GM23338 (cell line): ENCODE measurements around the gene PIP5K1C. TPM values are rescaled to one million over a fixed set of nuclear protein-coding genes. Genes with fewer than 3 reads are reported as not detected.
A peak's percentile ranks its signal among the peaks of the same experiment; 100 is the strongest.

ENCODE experiments used
- ATAC-seq: fragments of 200-7000 bp; cut with Tn5 transposase; 3 replicates; pipeline ENCODE4 v1.9.1; 2020
- DNase-seq: peaks from one replicate; pipeline ENCODE4 v3.0.0-alpha.2; 2015; ENCODE audit warnings: low spot score
- H2AFZ ChIP-seq: fragments of 200-600 bp; sonication (generic); 2 replicates; pipeline ENCODE4 v1.8.0; 2016; ENCODE audit warnings: antibody characterized with exemption, mild to moderate bottlenecking, moderate library complexity
- H3F3A ChIP-seq: fragments of 200-600 bp; sonication (generic); replicated peaks from 2 replicates; pipeline ENCODE4 v1.8.0; 2017; ENCODE audit warnings: antibody characterized with exemption, mixed run types, low read depth
- H3K27ac ChIP-seq: fragments of 200-600 bp; sonication (generic); 2 replicates; pipeline ENCODE4 v1.6.1; 2016; ENCODE audit warnings: low read depth
- H3K27me3 ChIP-seq: fragments of 200-600 bp; sonication (generic); 2 replicates; pipeline ENCODE4 v1.8.0; 2016; ENCODE audit warnings: mild to moderate bottlenecking, mixed run types, moderate library complexity; ENCODE audit not compliant: insufficient read depth
- H3K36me3 ChIP-seq: fragments of 200-600 bp; sonication (generic); 2 replicates; pipeline ENCODE4 v1.8.0; 2016; ENCODE audit warnings: mild to moderate bottlenecking; ENCODE audit not compliant: insufficient read depth
- H3K4me1 ChIP-seq: fragments of 200-600 bp; sonication (generic); 2 replicates; pipeline ENCODE4 v1.8.0; 2016; ENCODE audit warnings: mild to moderate bottlenecking, moderate library complexity; ENCODE audit not compliant: insufficient read depth
- H3K4me2 ChIP-seq: fragments of 200-600 bp; sonication (generic); 2 replicates; pipeline ENCODE4 v1.7.1; 2017; ENCODE audit warnings: mixed run types
- H3K4me3 ChIP-seq: fragments of 200-600 bp; sonication (generic); 2 replicates; pipeline ENCODE4 v1.6.1; 2016; ENCODE audit warnings: mixed run types
- H3K79me2 ChIP-seq: fragments of 200-600 bp; sonication (generic); replicated peaks from 2 replicates; pipeline ENCODE4 v1.8.0; 2017; ENCODE audit warnings: mild to moderate bottlenecking; ENCODE audit not compliant: insufficient read depth
- H3K9me2 ChIP-seq: fragments of 200-600 bp; sonication (generic); 2 replicates; pipeline ENCODE4 v1.8.0; 2017; ENCODE audit not compliant: insufficient read depth
- H4K20me1 ChIP-seq: fragments of 200-600 bp; sonication (generic); replicated peaks from 2 replicates; pipeline ENCODE4 v1.8.0; 2017; ENCODE audit warnings: mild to moderate bottlenecking; ENCODE audit not compliant: insufficient read depth
- H3K27ac Mint-ChIP-seq: 2 replicates; pipeline ENCODE4 v1.8.0; 2020; ENCODE audit warnings: inconsistent platforms, mild to moderate bottlenecking, moderate library complexity, mixed read lengths
- H3K27me3 Mint-ChIP-seq: 3 replicates; pipeline ENCODE4 v1.8.0; 2022; ENCODE audit warnings: low read depth, mild to moderate bottlenecking, moderate library complexity, mixed read lengths, inconsistent platforms; ENCODE audit not compliant: insufficient read depth, poor library complexity
- H3K36me3 Mint-ChIP-seq: 3 replicates; pipeline ENCODE4 v1.8.0; 2021; ENCODE audit warnings: low read depth, mild to moderate bottlenecking, inconsistent platforms, moderate library complexity, mixed read lengths
- H3K4me1 Mint-ChIP-seq: 3 replicates; pipeline ENCODE4 v1.8.0; 2020; ENCODE audit warnings: mild to moderate bottlenecking, inconsistent platforms, mixed read lengths
- H3K4me3 Mint-ChIP-seq: 3 replicates; pipeline ENCODE4 v1.8.0; 2021; ENCODE audit warnings: moderate library complexity, mild to moderate bottlenecking, inconsistent platforms, mixed read lengths
- H3K9me3 Mint-ChIP-seq: 3 replicates; pipeline ENCODE4 v1.8.0; 2020; ENCODE audit warnings: moderate library complexity, mild to moderate bottlenecking, inconsistent platforms, mixed read lengths
- CREB1 ChIP-seq: fragments of 250-450 bp; sonication (Bioruptor Pico); IDR thresholded peaks from 2 replicates; pipeline ENCODE4 v1.5.0; 2020; ENCODE audit warnings: low read depth, mild to moderate bottlenecking, moderate library complexity
- EZH2 ChIP-seq: fragments of 200-600 bp; sonication (generic); IDR thresholded peaks from one replicate; pipeline ENCODE4 v1.8.0; 2017; ENCODE audit warnings: antibody characterized with exemption, mild to moderate bottlenecking, low read depth; ENCODE audit not compliant: unreplicated experiment
- EZH2phosphoT487 ChIP-seq: fragments of 200-600 bp; sonication (generic); IDR thresholded peaks from one replicate; pipeline ENCODE4 v1.8.1; 2018; ENCODE audit warnings: antibody characterized with exemption; ENCODE audit not compliant: unreplicated experiment
- JUNB ChIP-seq: IDR thresholded peaks from one replicate; pipeline ENCODE4 v1.6.1; 2016; ENCODE audit warnings: antibody characterized with exemption; ENCODE audit not compliant: unreplicated experiment
- NANOG ChIP-seq: IDR thresholded peaks from 2 replicates; pipeline ENCODE4 v1.6.1; 2016; ENCODE audit warnings: antibody characterized with exemption, borderline replicate concordance
- POLR2AphosphoS5 ChIP-seq: IDR thresholded peaks from 2 replicates; pipeline ENCODE4 v1.6.1; 2016; ENCODE audit warnings: antibody characterized with exemption, low read depth
- STAT1 ChIP-seq: IDR thresholded peaks from one replicate; pipeline ENCODE4 v1.6.1; 2016; ENCODE audit warnings: antibody characterized with exemption; ENCODE audit not compliant: unreplicated experiment
- ZNF331 ChIP-seq: fragments of 250-450 bp; sonication (Bioruptor Pico); IDR thresholded peaks from 2 replicates; pipeline ENCODE4 v1.5.0; 2020; ENCODE audit warnings: low read depth, mild to moderate bottlenecking, moderate library complexity
- long read RNA-seq: library from polyadenylated mRNA; unstranded; transcript quantifications from one replicate; pipeline ENCODE4 v2.0.0, GENCODE V29; 2020; ENCODE audit not compliant: unreplicated experiment
- polyA plus RNA-seq: library from polyadenylated mRNA; unstranded; fragments of >200 nt; fragmentation: Nextera tagmentation; extraction: Ambion mirVana; gene quantifications from 2 replicates; pipeline ENCODE4 v1.2.1, GENCODE V29; 2016
- total RNA-seq: library from RNA; depleted of rRNA; stranded (reverse); fragments of >200 nt; shearing (Covaris generic); gene quantifications from 2 replicates; pipeline ENCODE4 v1.2.3, GENCODE V29; 2014; rRNA removed
- TF ChIP-seq, protein P1 (sequence below): IDR thresholded peaks from 2 replicates; pipeline ENCODE4 v1.6.1; 2016; ENCODE audit warnings: antibody characterized with exemption
- TF ChIP-seq, protein P2 (sequence below), 2 experiments: fragments of 200-600 bp in 1 of 2; sonication (generic) in 1 of 2; conservative IDR thresholded peaks; 2 replicates each; pipeline versions ENCODE4 v1.5.1 to v1.6.1; 2016 to 2017; ENCODE audit warnings: antibody characterized with exemption in 2 of 2, low read depth in 2 of 2, mild to moderate bottlenecking in 2 of 2, moderate library complexity in 1 of 2
- TF ChIP-seq, protein P3 (sequence below): IDR thresholded peaks from one replicate; pipeline ENCODE4 v1.6.1; 2018; ENCODE audit warnings: antibody characterized with exemption; ENCODE audit not compliant: unreplicated experiment

Gene PIP5K1C, protein sequence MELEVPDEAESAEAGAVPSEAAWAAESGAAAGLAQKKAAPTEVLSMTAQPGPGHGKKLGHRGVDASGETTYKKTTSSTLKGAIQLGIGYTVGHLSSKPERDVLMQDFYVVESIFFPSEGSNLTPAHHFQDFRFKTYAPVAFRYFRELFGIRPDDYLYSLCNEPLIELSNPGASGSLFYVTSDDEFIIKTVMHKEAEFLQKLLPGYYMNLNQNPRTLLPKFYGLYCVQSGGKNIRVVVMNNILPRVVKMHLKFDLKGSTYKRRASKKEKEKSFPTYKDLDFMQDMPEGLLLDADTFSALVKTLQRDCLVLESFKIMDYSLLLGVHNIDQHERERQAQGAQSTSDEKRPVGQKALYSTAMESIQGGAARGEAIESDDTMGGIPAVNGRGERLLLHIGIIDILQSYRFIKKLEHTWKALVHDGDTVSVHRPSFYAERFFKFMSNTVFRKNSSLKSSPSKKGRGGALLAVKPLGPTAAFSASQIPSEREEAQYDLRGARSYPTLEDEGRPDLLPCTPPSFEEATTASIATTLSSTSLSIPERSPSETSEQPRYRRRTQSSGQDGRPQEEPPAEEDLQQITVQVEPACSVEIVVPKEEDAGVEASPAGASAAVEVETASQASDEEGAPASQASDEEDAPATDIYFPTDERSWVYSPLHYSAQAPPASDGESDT
- 35.2 and 46.7 TPM in 2 replicates for total RNA-seq
- 11.8 and 13.5 TPM in 2 replicates for polyA plus RNA-seq
- long read RNA-seq, full-length matches to known transcripts, result 3 of 9 reads
- long read RNA-seq, partial matches to known transcripts, result 0 of 9 reads
- long read RNA-seq, other reads (novel, unspliced or antisense), result 6 of 9 reads

DNA sequence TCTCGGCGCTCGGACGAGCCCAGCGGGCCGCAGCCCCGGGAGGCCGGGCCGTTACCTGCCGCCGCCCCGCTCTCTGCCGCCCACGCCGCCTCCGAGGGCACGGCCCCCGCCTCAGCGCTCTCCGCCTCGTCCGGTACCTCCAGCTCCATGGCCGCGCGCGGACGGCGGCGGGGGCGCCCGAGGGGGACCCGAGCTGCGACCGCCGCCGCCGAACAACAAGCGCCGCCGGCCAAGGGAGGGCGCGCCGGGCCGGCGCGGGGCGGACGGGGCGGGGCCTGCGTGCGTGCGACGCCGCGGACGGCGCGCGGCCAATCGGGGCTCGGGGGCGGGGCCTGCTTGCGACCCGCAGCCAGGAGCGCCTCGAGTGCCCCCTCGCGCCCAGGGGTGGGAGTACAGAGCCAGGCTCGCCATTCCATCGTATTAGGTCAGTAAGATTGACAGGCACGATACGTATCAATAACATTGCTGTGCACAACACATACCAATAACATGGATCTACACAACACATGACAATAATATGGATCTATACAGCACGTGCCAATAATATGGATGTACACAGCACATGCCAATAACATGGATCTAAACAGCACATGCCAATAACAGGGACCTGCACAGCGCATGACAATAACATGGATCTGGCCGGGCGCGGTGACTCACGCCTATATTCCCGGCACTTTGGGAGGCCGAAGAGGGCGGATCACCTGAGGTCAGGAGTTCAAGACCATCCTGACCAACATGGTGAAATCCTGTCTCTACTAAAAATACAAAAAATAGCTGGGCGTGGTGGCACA lies at the start of gene PIP5K1C:
TSS of gene PIP5K1C (minus strand) at position 227 of the 791 bp plus-strand sequence. CDS start at position 149, 78 bp downstream.
- Histone ChIP-seq H3K27me3 (no peaks in the 10 kb centered on the region), H3F3A (0 out of 2 replicates have a peak, but pooled peaks cover 3% of the 10 kb centered on the region), H3K27ac (no peak within 1 kb of the TSS), H3K9me2 (no peaks in the 10 kb centered on the region), H4K20me1 (peaks cover 3% of the 10 kb centered on the region; the same call in 1 of the 2 replicates), H3K4me3 (peak within 1 kb of the TSS; percentile 73), H2AFZ (no peak within 1 kb of the TSS), H3K36me3 (no peaks in the 10 kb centered on the region), H3K79me2 (peaks cover 38% of the 10 kb centered on the region), H3K4me1 (peaks cover 3% of the 10 kb centered on the region; the same call in 1 of the 2 replicates), H3K4me2 (peak within 1 kb of the TSS; percentile 85)
- H3K36me3 Mint-ChIP-seq, result no peaks in the 10 kb centered on the region
- H3K4me3 Mint-ChIP-seq, result peak within 1 kb of the TSS; percentile 83
- H3K27ac Mint-ChIP-seq, result no peak within 1 kb of the TSS
- H3K4me1 Mint-ChIP-seq, result no peaks in the 10 kb centered on the region; the same call in 2 of the 3 replicates
- ATAC-seq (peak; percentile 82), DNase-seq (peak; percentile 94)
- H3K9me3 Mint-ChIP-seq, result peaks cover 3% of the 10 kb centered on the region; the same call in 1 of the 3 replicates
- peaks cover 2% of the 10 kb centered on the region for H3K27me3 Mint-ChIP-seq
- no peak for TF ChIP-seq NANOG
- TF ChIP-seq EZH2, result no peak
- TF ChIP-seq POLR2AphosphoS5, result peak; percentile 59
- TF ChIP-seq, protein P1, sequence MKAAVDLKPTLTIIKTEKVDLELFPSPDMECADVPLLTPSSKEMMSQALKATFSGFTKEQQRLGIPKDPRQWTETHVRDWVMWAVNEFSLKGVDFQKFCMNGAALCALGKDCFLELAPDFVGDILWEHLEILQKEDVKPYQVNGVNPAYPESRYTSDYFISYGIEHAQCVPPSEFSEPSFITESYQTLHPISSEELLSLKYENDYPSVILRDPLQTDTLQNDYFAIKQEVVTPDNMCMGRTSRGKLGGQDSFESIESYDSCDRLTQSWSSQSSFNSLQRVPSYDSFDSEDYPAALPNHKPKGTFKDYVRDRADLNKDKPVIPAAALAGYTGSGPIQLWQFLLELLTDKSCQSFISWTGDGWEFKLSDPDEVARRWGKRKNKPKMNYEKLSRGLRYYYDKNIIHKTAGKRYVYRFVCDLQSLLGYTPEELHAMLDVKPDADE, result no peak
- TF ChIP-seq EZH2phosphoT487, result no peak
- no peak for TF ChIP-seq STAT1
- 0 out of 2 replicates have a peak, but pooled peaks have one; percentile 14 for TF ChIP-seq CREB1 (CRISPR knock-in tag)
- TF ChIP-seq ZNF331, result no peak
- TF ChIP-seq, protein P2, sequence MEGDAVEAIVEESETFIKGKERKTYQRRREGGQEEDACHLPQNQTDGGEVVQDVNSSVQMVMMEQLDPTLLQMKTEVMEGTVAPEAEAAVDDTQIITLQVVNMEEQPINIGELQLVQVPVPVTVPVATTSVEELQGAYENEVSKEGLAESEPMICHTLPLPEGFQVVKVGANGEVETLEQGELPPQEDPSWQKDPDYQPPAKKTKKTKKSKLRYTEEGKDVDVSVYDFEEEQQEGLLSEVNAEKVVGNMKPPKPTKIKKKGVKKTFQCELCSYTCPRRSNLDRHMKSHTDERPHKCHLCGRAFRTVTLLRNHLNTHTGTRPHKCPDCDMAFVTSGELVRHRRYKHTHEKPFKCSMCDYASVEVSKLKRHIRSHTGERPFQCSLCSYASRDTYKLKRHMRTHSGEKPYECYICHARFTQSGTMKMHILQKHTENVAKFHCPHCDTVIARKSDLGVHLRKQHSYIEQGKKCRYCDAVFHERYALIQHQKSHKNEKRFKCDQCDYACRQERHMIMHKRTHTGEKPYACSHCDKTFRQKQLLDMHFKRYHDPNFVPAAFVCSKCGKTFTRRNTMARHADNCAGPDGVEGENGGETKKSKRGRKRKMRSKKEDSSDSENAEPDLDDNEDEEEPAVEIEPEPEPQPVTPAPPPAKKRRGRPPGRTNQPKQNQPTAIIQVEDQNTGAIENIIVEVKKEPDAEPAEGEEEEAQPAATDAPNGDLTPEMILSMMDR (conservative IDR thresholded peaks at IDR 0.05; ENCODE audit: low read depth in 2 of 2), result peak; percentile 49 to 83
- TF ChIP-seq, protein P3, sequence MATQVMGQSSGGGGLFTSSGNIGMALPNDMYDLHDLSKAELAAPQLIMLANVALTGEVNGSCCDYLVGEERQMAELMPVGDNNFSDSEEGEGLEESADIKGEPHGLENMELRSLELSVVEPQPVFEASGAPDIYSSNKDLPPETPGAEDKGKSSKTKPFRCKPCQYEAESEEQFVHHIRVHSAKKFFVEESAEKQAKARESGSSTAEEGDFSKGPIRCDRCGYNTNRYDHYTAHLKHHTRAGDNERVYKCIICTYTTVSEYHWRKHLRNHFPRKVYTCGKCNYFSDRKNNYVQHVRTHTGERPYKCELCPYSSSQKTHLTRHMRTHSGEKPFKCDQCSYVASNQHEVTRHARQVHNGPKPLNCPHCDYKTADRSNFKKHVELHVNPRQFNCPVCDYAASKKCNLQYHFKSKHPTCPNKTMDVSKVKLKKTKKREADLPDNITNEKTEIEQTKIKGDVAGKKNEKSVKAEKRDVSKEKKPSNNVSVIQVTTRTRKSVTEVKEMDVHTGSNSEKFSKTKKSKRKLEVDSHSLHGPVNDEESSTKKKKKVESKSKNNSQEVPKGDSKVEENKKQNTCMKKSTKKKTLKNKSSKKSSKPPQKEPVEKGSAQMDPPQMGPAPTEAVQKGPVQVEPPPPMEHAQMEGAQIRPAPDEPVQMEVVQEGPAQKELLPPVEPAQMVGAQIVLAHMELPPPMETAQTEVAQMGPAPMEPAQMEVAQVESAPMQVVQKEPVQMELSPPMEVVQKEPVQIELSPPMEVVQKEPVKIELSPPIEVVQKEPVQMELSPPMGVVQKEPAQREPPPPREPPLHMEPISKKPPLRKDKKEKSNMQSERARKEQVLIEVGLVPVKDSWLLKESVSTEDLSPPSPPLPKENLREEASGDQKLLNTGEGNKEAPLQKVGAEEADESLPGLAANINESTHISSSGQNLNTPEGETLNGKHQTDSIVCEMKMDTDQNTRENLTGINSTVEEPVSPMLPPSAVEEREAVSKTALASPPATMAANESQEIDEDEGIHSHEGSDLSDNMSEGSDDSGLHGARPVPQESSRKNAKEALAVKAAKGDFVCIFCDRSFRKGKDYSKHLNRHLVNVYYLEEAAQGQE, result no peak
- no peak for TF ChIP-seq JUNB
